Endothelial cell of umbilical vein (primary cell): ENCODE results near the gene CHRND. TPM values are rescaled to one million over a fixed set of nuclear protein-coding genes. Genes with fewer than 3 reads are reported as not detected.

Experiments
- BruUV-seq: library from RNA; stranded (reverse); fragments of 400-500 nt; replicated peaks from 2 replicates; lab custom pipeline; 2021; lab: Mats Ljungman, UMichigan
- CTCF ChIA-PET: fragments of 300-600, 350-600 bp; sonication (Branson Sonifier 250); formaldehyde crosslinking; loops from one replicate; lab custom pipeline; 2021; ENCODE audit warnings: antibody characterized with exemption, inconsistent platforms; lab: Charles Lee
- POLR2A ChIA-PET: fragments of 300-600, 350-600 bp; sonication (Branson Sonifier 250); formaldehyde crosslinking; loops from one replicate; lab custom pipeline; 2021; ENCODE audit warnings: antibody characterized with exemption, inconsistent platforms; lab: Charles Lee
- DNase-seq: peaks from one replicate; pipeline ENCODE4 v3.0.0-alpha.2; 2011; ENCODE audit warnings: low read depth, low spot score
- FAIRE-seq: peaks from 2 replicates; lab custom pipeline; 2011; peaks lifted over from hg19 to GRCh38; lab: Jason Lieb, UNC
- H2AFZ ChIP-seq: 2 replicates; pipeline ENCODE4 v1.6.0; 2012; ENCODE audit warnings: low read depth, low read length, control low read depth, inconsistent platforms
- H3K27ac ChIP-seq: 2 replicates; pipeline ENCODE4 v1.5.1; 2011; ENCODE audit warnings: low read depth, mild to moderate bottlenecking, control low read depth, low read length, moderate library complexity; ENCODE audit not compliant: insufficient read depth
- H3K27me3 ChIP-seq, 2 experiments: 2 replicates each; pipeline versions ENCODE4 v1.6.0 to v1.6.1; 2011; ENCODE audit warnings: low read length in 2 of 2, mixed read lengths in 1 of 2; ENCODE audit not compliant: control insufficient read depth in 2 of 2, insufficient read depth in 2 of 2
- H3K36me3 ChIP-seq, 2 experiments: 2 replicates in 1 of 2; 3 replicates in 1 of 2; pipeline ENCODE4 v1.5.1; 2011; ENCODE audit warnings: low read length in 2 of 2, mild to moderate bottlenecking in 1 of 2, moderate library complexity in 1 of 2; ENCODE audit not compliant: control insufficient read depth in 2 of 2, insufficient read depth in 2 of 2; ENCODE audit errors: extremely low read depth in 1 of 2
- H3K4me1 ChIP-seq: 3 replicates; pipeline ENCODE4 v1.5.1; 2011; ENCODE audit warnings: mild to moderate bottlenecking, low read length; ENCODE audit not compliant: control insufficient read depth, insufficient read depth; ENCODE audit errors: extremely low read depth
- H3K4me2 ChIP-seq: 2 replicates; pipeline ENCODE4 v1.6.1; 2011; ENCODE audit warnings: low read length, control low read depth, mixed read lengths; ENCODE audit not compliant: insufficient read depth
- H3K4me3 ChIP-seq, 3 experiments: fragments of 200-600 bp in 1 of 3; sonication (generic), shearing (Covaris generic) in 1 of 3; replicated peaks in 1 of 3; 2 replicates each; pipeline ENCODE4 v1.5.1; 2011 to 2016; ENCODE audit warnings: control low read depth in 3 of 3, low read length in 3 of 3, mild to moderate bottlenecking in 2 of 3, inconsistent platforms in 1 of 3, low read depth in 1 of 3, moderate library complexity in 1 of 3; ENCODE audit not compliant: insufficient read depth in 1 of 3
- H3K79me2 ChIP-seq: 2 replicates; pipeline ENCODE4 v1.6.0; 2012; ENCODE audit warnings: low read length, inconsistent platforms; ENCODE audit not compliant: control insufficient read depth, insufficient read depth
- H3K9ac ChIP-seq: replicated peaks from 2 replicates; pipeline ENCODE3; 2011; ENCODE audit warnings: low read length, control low read depth; ENCODE audit not compliant: insufficient read depth; ENCODE audit errors: extremely low read depth
- H3K9me1 ChIP-seq: replicated peaks from 3 replicates; pipeline ENCODE4 v1.6.0; 2011; ENCODE audit warnings: mild to moderate bottlenecking, low read length; ENCODE audit not compliant: control insufficient read depth, insufficient read depth; ENCODE audit errors: extremely low read depth
- H3K9me3 ChIP-seq: replicated peaks from 2 replicates; pipeline ENCODE4 v1.5.1; 2012; ENCODE audit warnings: low read length, inconsistent platforms; ENCODE audit not compliant: control insufficient read depth, insufficient read depth
- H4K20me1 ChIP-seq: replicated peaks from 2 replicates; pipeline ENCODE3; 2011; ENCODE audit warnings: mild to moderate bottlenecking, low read length; ENCODE audit not compliant: control insufficient read depth, insufficient read depth; ENCODE audit errors: extremely low read depth
- EZH2 ChIP-seq: IDR thresholded peaks from 2 replicates; pipeline ENCODE4 v1.6.1; 2012; ENCODE audit warnings: borderline replicate concordance, low read depth, mild to moderate bottlenecking, moderate library complexity, low read length, inconsistent platforms; ENCODE audit not compliant: severe bottlenecking
- FOS ChIP-seq: IDR thresholded peaks from 2 replicates; pipeline ENCODE4 v1.6.1; 2011; ENCODE audit warnings: mild to moderate bottlenecking, low read length, moderate library complexity, borderline replicate concordance; ENCODE audit not compliant: insufficient read depth
- GATA2 ChIP-seq: IDR thresholded peaks from 2 replicates; pipeline ENCODE4 v1.7.0; 2011; ENCODE audit warnings: low read depth, mild to moderate bottlenecking, moderate library complexity, mixed read lengths, low read length; ENCODE audit not compliant: insufficient read length, insufficient read depth
- MYC ChIP-seq: IDR thresholded peaks from one replicate; pipeline ENCODE4 v1.6.1; 2011; ENCODE audit warnings: mild to moderate bottlenecking, low read depth, low read length
- POLR2AphosphoS5 ChIP-seq: IDR thresholded peaks from 2 replicates; pipeline ENCODE4 v1.6.1; 2012; ENCODE audit warnings: low read depth, mild to moderate bottlenecking, control low read depth, low read length, moderate library complexity; ENCODE audit not compliant: insufficient read depth
- dilution Hi-C: fragments of 300-500 bp; cut with MboI; formaldehyde crosslinking; loops from one replicate; pipeline ENCODE4 v1.15.0; 2019; ENCODE audit warnings: low sequenced_read_pairs; ENCODE audit not compliant: extremely low pct_ligation_motif_present
- intact Hi-C: fragments of 100-400 bp; cut with micrococcal nuclease; formaldehyde crosslinking; loops from one replicate; pipeline ENCODE4 v1.10.0; 2022
- polyA plus RNA-seq, 4 experiments: library from polyadenylated mRNA; depleted of rRNA in 3 of 4; stranded (reverse) in 3 of 4; unstranded in 1 of 4; fragments of >200 nt; gene quantifications; 2 replicates each; pipeline versions ENCODE4 v1.2.1 to v1.2.3, GENCODE V29; 2011 to 2012; ENCODE audit warnings: missing spikeins in 1 of 4
- total RNA-seq: library from RNA; stranded (reverse); gene quantifications from 2 replicates; pipeline ENCODE4 v1.2.3, GENCODE V29; 2021

CHRND gene
- total and polyA plus RNA-seq, 2 donors (not counting 3 experiments of a cell fraction or from before 2014, with no cell fraction given), result not detected

- FAIRE-seq, result no peak
- Histone ChIP-seq H3K4me3 (no peak within 1 kb of the TSS), H3K9me1 (no peaks in the 10 kb centered on the region), H3K79me2 (no peaks in the 10 kb centered on the region), H3K27me3 (peaks cover 32 to 48% of the 10 kb centered on the region in 2 experiments), H3K4me1 (no peaks in the 10 kb centered on the region), H3K36me3 (no peaks in the 10 kb centered on the region), H3K4me2 (no peak within 1 kb of the TSS), H3K9me3 (no peaks in the 10 kb centered on the region), H3K9ac (no peak within 1 kb of the TSS), H3K27ac (no peak within 1 kb of the TSS), H2AFZ (no peak within 1 kb of the TSS), H4K20me1 (no peaks in the 10 kb centered on the region)
- intact Hi-C loops (no loop called here), dilution Hi-C loops (no loop called here)
- ChIA-PET CTCF (no interaction called here), POLR2A (no interaction called here)
- no peak for DNase-seq
- no TSS peak for BruUV-seq
- TF ChIP-seq EZH2, result peak; percentile 81
- TF ChIP-seq GATA2, result no peak
These were observed 38.4 kb upstream of the CHRND start, which contains the start of gene ECEL1 for GRCh38 chr2:232487385-232488096. ECEL1 (minus strand) TSS chr2:232487834; CDS start chr2:232486653, 1,181 bp downstream.

GRCh38 chr2:232488097-232488711 is 37.8 kb upstream of the CHRND start:
- FAIRE-seq (no peak), DNase-seq (no peak)
- Histone ChIP-seq H3K9ac (no peak overlapping the region), H4K20me1 (no peaks in the 10 kb centered on the region), H3K9me1 (no peaks in the 10 kb centered on the region), H3K4me3 (no peak overlapping the region), H3K27ac (no peak overlapping the region), H3K4me2 (no peak overlapping the region), H3K9me3 (no peaks in the 10 kb centered on the region), H3K36me3 (no peaks in the 10 kb centered on the region), H3K79me2 (no peaks in the 10 kb centered on the region), H2AFZ (no peak overlapping the region), H3K4me1 (no peaks in the 10 kb centered on the region), H3K27me3 (peaks cover 32 to 48% of the 10 kb centered on the region in 2 experiments)
- TF ChIP-seq FOS, result no peak
- no peak for TF ChIP-seq POLR2AphosphoS5
- peak; percentile 54 for TF ChIP-seq EZH2
- no peak for TF ChIP-seq MYC
- POLR2A ChIA-PET, result no interaction called here
- intact Hi-C loops (no loop called here), dilution Hi-C loops (no loop called here)
- CTCF ChIA-PET, result no interaction called here
- BruUV-seq, result no TSS peak
